ENCODE results near the gene E4F1. TPM values are rescaled to one million over a fixed set of nuclear protein-coding genes. Genes with fewer than 3 reads are reported as not detected.

E4F1 gene
- total RNA-seq, 1 experiment from 2014 or later, result 34.4 TPM

- Mint-ChIP-seq H3K4me3 (no peak overlapping the region), H3K9me3 (no peaks in the 10 kb centered on the region), H3K27me3 (ENCODE audit: low read depth) (no peaks in the 10 kb centered on the region; the same call in 1 of the 2 replicates), H3K4me1 (no peaks in the 10 kb centered on the region), H3K36me3 (peaks cover 33% of the 10 kb centered on the region), H3K27ac (no peak overlapping the region)
- ChIA-PET POLR2A (no interaction called here), CTCF (interaction anchor here (0.6 to 3.6 kb wide), 3 partner anchors 9 to 185 kb away, joined by 3 to 15 read pairs (median 4); partner anchors contain the start of gene ECI1)
- peak; percentile 56 for DNase-seq (ENCODE audit: low spot score)
- no peak for TF ChIP-seq TEAD1 (CRISPR knock-in tag; IDR thresholded peaks at IDR 0.05)
- TF ChIP-seq USF1 (CRISPR knock-in tag; IDR thresholded peaks at IDR 0.05), result no peak
- no peak for TF ChIP-seq ZNF396 (CRISPR knock-in tag; IDR thresholded peaks at IDR 0.05; ENCODE audit: borderline replicate concordance)
- TF ChIP-seq E2F5 (CRISPR knock-in tag; IDR thresholded peaks at IDR 0.05), result no peak
- peak; percentile 24 for ATAC-seq
Measured at GRCh38 chr16:2243031-2243528, 19.7 kb downstream of the E4F1 start.

- Mint-ChIP-seq H3K4me3 (no peak overlapping the region), H3K27me3 (ENCODE audit: low read depth) (no peaks in the 10 kb centered on the region; the same call in 1 of the 2 replicates), H3K36me3 (peaks cover 33% of the 10 kb centered on the region), H3K27ac (no peak overlapping the region), H3K4me1 (no peaks in the 10 kb centered on the region), H3K9me3 (no peaks in the 10 kb centered on the region)
- DNase-seq (ENCODE audit: low spot score), result no peak
- ChIA-PET CTCF (interaction anchor here (1.5 to 3.6 kb wide), 2 partner anchors 8 to 258 kb away, joined by 6 to 15 read pairs; partner anchors contain the start of gene ECI1), POLR2A (no interaction called here)
- TF ChIP-seq E2F1 (CRISPR knock-in tag; IDR thresholded peaks at IDR 0.05) (no peak), GRHL2 (CRISPR knock-in tag; IDR thresholded peaks at IDR 0.05; ENCODE audit: insufficient replicate concordance, severe bottlenecking) (no peak), HMGXB4 (CRISPR knock-in tag; IDR thresholded peaks at IDR 0.05) (no peak)
- ATAC-seq, result no peak
Measured at GRCh38 chr16:2243781-2244180, 20.4 kb downstream of the E4F1 start.

GRCh38 chr16:2244301-2244700 is 20.9 kb downstream of the E4F1 start:
- H3K36me3 Mint-ChIP-seq, result peaks cover 33% of the 10 kb centered on the region
- peak; percentile 46 for ATAC-seq
- POLR2A ChIA-PET, result no interaction called here
- H3K4me1 Mint-ChIP-seq, result no peaks in the 10 kb centered on the region
- CTCF ChIA-PET, result interaction anchor here (1.5 kb wide), 1 partner anchor 257 kb away, joined by 6 read pairs; no protein-coding TSS in a partner anchor
- no peak overlapping the region for H3K27ac Mint-ChIP-seq
- no peaks in the 10 kb centered on the region for H3K9me3 Mint-ChIP-seq
- no peaks in the 10 kb centered on the region; the same call in 1 of the 2 replicates for H3K27me3 Mint-ChIP-seq (ENCODE audit: low read depth)
- H3K4me3 Mint-ChIP-seq, result no peak overlapping the region
- peak; percentile 56 for DNase-seq (ENCODE audit: low spot score)
- TF ChIP-seq USF1 (CRISPR knock-in tag; IDR thresholded peaks at IDR 0.05) (no peak), USF2 (CRISPR knock-in tag; IDR thresholded peaks at IDR 0.05) (no peak), HMGXB4 (CRISPR knock-in tag; IDR thresholded peaks at IDR 0.05) (no peak), FOXK1 (CRISPR knock-in tag; IDR thresholded peaks at IDR 0.05) (no peak), ZNF396 (CRISPR knock-in tag; IDR thresholded peaks at IDR 0.05; ENCODE audit: borderline replicate concordance) (no peak), E2F1 (CRISPR knock-in tag; IDR thresholded peaks at IDR 0.05) (no peak), ZNF317 (CRISPR knock-in tag; IDR thresholded peaks at IDR 0.05; ENCODE audit: borderline replicate concordance, low read depth) (no peak), MYBL2 (CRISPR knock-in tag; IDR thresholded peaks at IDR 0.05) (no peak), MAX (CRISPR knock-in tag; IDR thresholded peaks at IDR 0.05) (no peak), GTF2I (CRISPR knock-in tag; conservative IDR thresholded peaks at IDR 0.05) (no peak), E2F5 (CRISPR knock-in tag; IDR thresholded peaks at IDR 0.05) (no peak), ZNF232 (CRISPR knock-in tag; IDR thresholded peaks at IDR 0.05) (no peak), TEAD4 (CRISPR knock-in tag; IDR thresholded peaks at IDR 0.05) (no peak), CREM (CRISPR knock-in tag; IDR thresholded peaks at IDR 0.05) (no peak), OVOL2 (CRISPR knock-in tag; IDR thresholded peaks at IDR 0.05; ENCODE audit: borderline replicate concordance) (no peak), EMX1 (CRISPR knock-in tag; IDR thresholded peaks at IDR 0.05) (no peak), JUN (CRISPR knock-in tag; IDR thresholded peaks at IDR 0.05) (no peak), MXD4 (CRISPR knock-in tag; IDR thresholded peaks at IDR 0.05; ENCODE audit: borderline replicate concordance) (no peak)
